KOPT-K1 (cell line): Measurements from ENCODE around the gene EML5.

ENCODE experiments used
- H3K27ac ChIP-seq: fragments of 200-600 bp; sonication (generic); 2 replicates; pipeline ENCODE4 v1.5.1; 2016; ENCODE audit warnings: antibody characterized with exemption, mild to moderate bottlenecking, low read depth, low read length; ENCODE audit not compliant: poor library complexity, severe bottlenecking
- H3K36me3 ChIP-seq: fragments of 200-600 bp; sonication (generic); 2 replicates; pipeline ENCODE4 v1.5.1; 2017; ENCODE audit warnings: antibody characterized with exemption, mild to moderate bottlenecking, low read length, moderate library complexity; ENCODE audit not compliant: insufficient read depth
- H3K9me3 ChIP-seq: fragments of 200-600 bp; sonication (generic); 2 replicates; pipeline ENCODE4 v1.5.1; 2017; ENCODE audit warnings: antibody characterized with exemption, low read length, mild to moderate bottlenecking; ENCODE audit not compliant: insufficient read depth, poor library complexity, severe bottlenecking

Gene EML5

GRCh38 chr14:88792473-88793258 lies at the start of gene EML5:
Gene EML5, minus strand, starts transcription at chr14:88792953. Its CDS starts 450 bp downstream, at chr14:88792503.
- H3K27ac ChIP-seq: peak within 1 kb of the TSS; percentile 43
- no peaks in the 10 kb centered on the region for H3K9me3 ChIP-seq
- H3K36me3 ChIP-seq: no peaks in the 10 kb centered on the region

GRCh38 chr14:88842414-88842813 lies 49.7 kb upstream of the EML5 start:
- no peaks in the 10 kb centered on the region for H3K36me3 ChIP-seq
- no peaks in the 10 kb centered on the region for H3K9me3 ChIP-seq
- no peak overlapping the region for H3K27ac ChIP-seq

DNA sequence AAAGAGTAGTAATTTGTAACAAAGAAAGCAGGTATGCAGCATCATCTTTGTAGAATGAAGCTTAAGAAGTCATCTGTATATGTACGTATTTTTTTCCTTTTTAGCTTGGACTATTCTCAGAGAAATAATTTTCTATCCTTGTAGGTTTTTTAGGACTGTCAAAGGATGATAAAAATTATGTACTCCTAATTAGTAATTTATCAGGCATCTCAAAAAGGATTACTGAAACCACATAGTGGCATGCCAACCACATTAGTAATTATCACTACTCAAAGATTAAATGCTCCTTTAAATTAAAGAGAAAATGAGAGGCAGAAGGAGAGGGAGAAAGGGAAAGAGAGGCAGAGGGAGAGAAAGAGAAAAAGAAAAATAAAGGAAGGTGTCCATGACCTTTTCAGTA lies 49.0 kb upstream of the EML5 start:
- H3K9me3 ChIP-seq: no peaks in the 10 kb centered on the region
- no peaks in the 10 kb centered on the region for H3K36me3 ChIP-seq
- H3K27ac ChIP-seq: no peak overlapping the region

- no peaks in the 10 kb centered on the region for H3K9me3 ChIP-seq
- no peaks in the 10 kb centered on the region for H3K36me3 ChIP-seq
- H3K27ac ChIP-seq: no peak overlapping the region
Measured at GRCh38 chr14:88840926-88841325, 48.2 kb upstream of the EML5 start.

GRCh38 chr14:88838015-88838414 lies 45.3 kb upstream of the EML5 start:
- Histone ChIP-seq H3K27ac (no peak overlapping the region), H3K9me3 (no peaks in the 10 kb centered on the region)

DNA sequence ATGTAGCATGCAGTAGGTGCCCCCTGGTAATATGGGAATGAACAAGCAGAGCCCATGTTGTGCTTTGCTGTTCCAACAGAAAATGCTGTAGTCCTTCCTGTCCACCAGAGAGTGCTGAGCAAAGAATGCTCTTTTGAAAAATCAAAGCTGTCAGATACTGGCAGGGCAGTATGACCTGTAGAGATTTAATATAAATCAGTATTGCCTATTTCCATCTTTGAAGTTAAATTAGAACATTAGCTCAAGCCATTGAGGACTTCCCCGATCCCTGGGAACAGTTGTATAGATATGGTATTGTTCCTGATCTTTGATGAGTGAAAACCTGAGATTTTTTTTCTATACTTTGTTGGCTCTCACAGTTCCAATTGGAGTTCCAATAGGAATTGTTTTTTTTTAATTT lies 44.7 kb upstream of the EML5 start:
- Histone ChIP-seq H3K36me3 (no peaks in the 10 kb centered on the region), H3K27ac (no peak overlapping the region), H3K9me3 (no peaks in the 10 kb centered on the region)

More at GRCh38 chr14:88838015-88838414, 45.3 kb upstream of the EML5 start:
- no peaks in the 10 kb centered on the region for H3K36me3 ChIP-seq

GRCh38 chr14:88835661-88836060 lies 42.9 kb upstream of the EML5 start:
- no peaks in the 10 kb centered on the region for H3K36me3 ChIP-seq
- no peak overlapping the region for H3K27ac ChIP-seq
- no peaks in the 10 kb centered on the region for H3K9me3 ChIP-seq

GRCh38 chr14:88834883-88835431 lies 42.2 kb upstream of the EML5 start:
- H3K27ac ChIP-seq: no peak overlapping the region

DNA sequence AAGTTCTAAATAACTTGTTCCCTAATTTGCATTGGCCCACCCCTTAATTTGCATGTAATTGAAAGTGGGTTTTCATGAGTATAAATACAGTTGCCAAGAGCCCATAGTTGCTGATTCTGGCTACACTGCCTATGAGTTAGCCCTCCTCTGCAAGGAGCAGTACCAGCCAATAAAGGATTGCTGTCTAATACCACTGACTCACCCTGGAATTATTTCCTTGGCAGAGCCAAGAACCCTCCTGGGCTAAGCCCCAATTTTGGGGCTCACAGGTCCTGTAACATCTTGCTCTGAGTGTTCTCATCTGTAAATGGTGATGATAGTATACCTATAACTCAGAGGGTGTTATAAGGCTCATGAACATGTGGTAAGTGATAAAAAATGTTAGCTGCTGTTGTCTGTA lies 38.5 kb upstream of the EML5 start:
- Histone ChIP-seq H3K9me3 (no peaks in the 10 kb centered on the region), H3K36me3 (no peaks in the 10 kb centered on the region), H3K27ac (no peak overlapping the region)

More at GRCh38 chr14:88834883-88835431, 42.2 kb upstream of the EML5 start:
- Histone ChIP-seq H3K36me3 (no peaks in the 10 kb centered on the region), H3K9me3 (no peaks in the 10 kb centered on the region)

- Histone ChIP-seq H3K27ac (no peak overlapping the region), H3K9me3 (no peaks in the 10 kb centered on the region), H3K36me3 (no peaks in the 10 kb centered on the region)
Measured at GRCh38 chr14:88829685-88830302, 37.0 kb upstream of the EML5 start.

DNA sequence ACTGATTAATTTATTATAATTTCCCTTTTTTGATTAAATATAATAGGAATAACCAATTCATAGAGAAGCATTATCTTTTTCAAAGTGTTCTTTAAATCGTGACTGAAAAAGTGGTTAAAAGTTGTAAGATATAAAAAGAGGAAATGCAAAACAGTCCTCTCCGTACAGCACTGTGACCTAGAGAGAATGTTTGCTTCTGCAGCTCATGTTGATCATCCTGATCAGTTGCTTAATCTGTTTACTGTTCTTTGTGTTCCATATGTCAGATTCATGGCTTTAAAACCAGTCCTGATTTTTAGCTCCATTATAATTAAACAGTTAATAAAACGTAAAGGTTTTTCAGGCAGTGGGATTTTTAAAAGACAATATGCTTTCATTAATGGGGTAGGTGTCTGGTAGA lies 36.4 kb upstream of the EML5 start:
- Histone ChIP-seq H3K9me3 (no peaks in the 10 kb centered on the region), H3K36me3 (no peaks in the 10 kb centered on the region), H3K27ac (no peak overlapping the region)

- Histone ChIP-seq H3K9me3 (no peaks in the 10 kb centered on the region), H3K36me3 (no peaks in the 10 kb centered on the region), H3K27ac (no peak overlapping the region)
Measured at GRCh38 chr14:88825503-88825902, 32.8 kb upstream of the EML5 start.

- Histone ChIP-seq H3K9me3 (no peaks in the 10 kb centered on the region), H3K36me3 (no peaks in the 10 kb centered on the region), H3K27ac (peak overlapping the region; percentile 69)
Measured at GRCh38 chr14:88825078-88825458, 32.3 kb upstream of the EML5 start.

- no peaks in the 10 kb centered on the region for H3K36me3 ChIP-seq
- peak within 1 kb of the TSS; percentile 69 for H3K27ac ChIP-seq
Measured at GRCh38 chr14:88824314-88825077, 31.7 kb upstream of the EML5 start, which contains the start of gene TTC8. Gene TTC8, plus strand, starts transcription at chr14:88824651. Its CDS starts 57 bp downstream, at chr14:88824708.

GRCh38 chr14:88823968-88824313 lies 31.2 kb upstream of the EML5 start:
- Histone ChIP-seq H3K9me3 (no peaks in the 10 kb centered on the region), H3K36me3 (no peaks in the 10 kb centered on the region), H3K27ac (peak overlapping the region; percentile 69)

More at GRCh38 chr14:88824314-88825077, 31.7 kb upstream of the EML5 start, which contains the start of gene TTC8:
- H3K9me3 ChIP-seq: no peaks in the 10 kb centered on the region
